Stimulated activated CD4-positive, alpha-beta T cell treated with anti-CD3 and anti-CD28 coated beads, Interleukin-15, amount 100 ng/mL, for 1 hour (primary cell): ENCODE data around the gene ERCC6L.
A peak's percentile ranks its signal among the peaks of the same experiment; 100 is the strongest.
"Not testable (repeated sequence)": the region's sequence is repeated elsewhere in the genome, so short reads cannot be mapped to it uniquely, and the experiment has no call there.

Experiments
- DNase-seq, 2 donors: peaks; one replicate each; pipeline ENCODE4 v3.0.0-alpha.2; 2020; ENCODE audit warnings: low read depth in 1 of 2, low spot score in 1 of 2

Gene ERCC6L

DNA sequence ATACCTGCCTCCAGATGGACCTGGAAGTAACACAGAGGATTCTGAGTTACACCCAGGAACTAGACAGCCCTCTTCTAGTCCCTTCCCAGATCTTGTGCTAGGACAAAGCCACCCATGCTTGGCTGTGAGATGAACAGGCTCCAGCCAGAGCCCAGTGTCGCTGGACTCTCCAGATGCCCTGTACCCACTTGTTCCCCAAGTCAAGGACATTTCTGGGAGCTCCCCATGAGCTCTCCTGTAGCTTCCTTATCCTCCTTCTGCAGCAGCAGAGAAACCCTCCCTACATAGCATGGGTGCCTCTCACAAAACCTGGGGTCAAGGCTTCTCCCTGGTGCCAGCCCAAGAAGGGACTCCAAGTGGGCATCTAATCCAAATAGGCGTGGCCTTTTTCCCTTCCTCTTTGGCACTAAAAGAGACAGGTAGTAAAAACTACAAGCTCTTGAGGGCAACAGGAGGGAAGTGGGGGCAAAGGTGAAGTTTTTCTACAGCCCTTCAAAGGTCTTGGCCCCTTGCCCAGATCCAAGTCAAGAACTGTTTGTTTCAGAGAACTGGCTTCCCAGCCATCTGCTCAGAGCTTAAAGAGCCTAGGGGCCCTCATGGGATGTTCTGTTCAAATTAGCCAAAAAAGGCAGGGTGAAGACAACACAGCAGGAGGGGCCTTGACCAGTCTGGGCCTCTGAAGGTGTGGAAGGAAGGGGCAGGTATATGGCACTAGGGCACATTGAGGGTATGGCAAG lies 8.5 kb upstream of the ERCC6L start:
- no peak for DNase-seq

DNA sequence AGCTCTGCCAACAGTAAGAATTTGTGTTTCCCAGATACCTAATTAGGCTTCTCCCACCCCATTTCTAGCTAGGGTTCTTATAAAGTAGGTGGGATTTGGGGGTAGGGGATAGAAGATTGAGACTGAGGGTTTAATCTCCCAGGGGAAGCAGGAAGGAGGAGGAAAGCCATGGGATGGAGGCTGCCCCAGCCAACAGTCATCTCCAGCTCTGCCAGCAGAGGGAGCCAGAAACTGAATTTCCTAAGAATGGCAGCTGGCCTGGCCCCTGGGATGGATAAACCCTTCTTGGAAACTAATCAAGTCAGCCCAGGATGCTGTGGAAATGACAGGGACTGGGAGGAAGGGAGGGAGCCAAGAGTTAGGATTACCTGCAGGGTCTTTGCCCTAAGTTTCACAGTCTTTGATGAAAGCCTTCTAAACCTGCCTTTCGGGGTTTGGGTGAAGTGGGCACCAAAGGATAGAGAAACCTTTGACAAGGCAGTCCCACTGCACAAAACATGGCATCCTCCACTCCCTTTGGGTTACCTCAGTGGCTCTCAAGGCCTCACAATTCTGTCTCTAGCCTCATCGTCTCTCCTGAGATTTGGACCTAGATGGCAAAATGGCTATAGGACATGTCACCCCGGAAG lies 6.7 kb upstream of the ERCC6L start:
- no peak for DNase-seq

DNA sequence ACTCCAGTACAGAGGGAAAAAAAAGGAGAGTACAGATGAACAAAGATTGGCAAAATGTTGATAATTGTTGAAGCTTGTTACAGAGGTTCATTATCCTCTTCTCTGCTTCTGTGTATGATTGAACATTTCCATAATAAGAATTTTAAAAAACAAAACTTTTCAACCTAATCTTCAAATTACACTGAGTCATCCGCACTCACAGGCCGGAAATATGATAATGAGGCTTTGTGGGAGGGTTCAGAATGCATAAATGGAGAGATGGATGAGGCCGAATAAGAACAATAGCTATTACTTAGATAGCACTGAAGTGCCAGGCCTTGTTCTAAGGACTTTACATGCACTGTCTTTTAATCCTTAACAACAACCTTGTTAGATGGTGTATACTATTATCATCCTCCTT lies 4.6 kb upstream of the ERCC6L start:
- DNase-seq = no peak

DNA sequence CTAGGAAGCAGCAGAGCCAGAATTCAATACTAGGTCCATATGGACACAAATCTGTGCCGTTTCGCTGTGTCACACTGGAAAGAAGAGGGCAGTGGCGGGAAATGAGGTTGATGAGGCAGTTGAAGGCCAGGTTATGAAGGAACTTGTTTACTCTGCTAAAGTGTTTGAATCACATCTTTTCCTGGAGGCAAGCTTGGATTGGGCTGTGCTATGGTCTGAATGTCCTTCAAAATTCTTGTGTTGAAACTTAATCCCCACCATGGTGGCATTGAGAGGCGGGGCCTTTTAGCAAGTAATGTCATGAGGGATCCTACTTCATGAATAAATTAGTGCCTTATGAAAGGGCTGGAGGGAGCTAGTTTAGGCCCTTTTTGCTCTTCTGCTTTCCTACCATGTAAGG lies 2.1 kb upstream of the ERCC6L start:
- no peak for DNase-seq

DNA sequence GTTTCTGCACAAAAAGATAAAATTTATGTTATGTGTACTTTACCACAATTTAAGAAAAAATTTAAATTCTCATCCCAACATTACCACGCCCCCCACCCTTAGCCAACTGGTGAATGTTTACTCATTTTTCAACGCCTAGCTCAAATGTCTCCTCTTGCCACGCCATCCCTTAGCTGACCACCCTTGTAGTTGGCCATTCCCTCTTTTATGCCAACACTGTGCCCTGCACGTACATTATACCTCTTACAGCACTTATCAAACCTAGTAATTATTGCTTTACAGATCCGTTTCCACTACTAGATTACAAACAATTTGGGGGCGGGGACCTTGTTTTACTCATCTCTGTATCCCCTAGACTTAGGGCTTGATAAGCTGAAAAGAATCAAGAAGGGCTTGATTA lies 644 bp downstream of the ERCC6L start:
- no peak for DNase-seq

DNA sequence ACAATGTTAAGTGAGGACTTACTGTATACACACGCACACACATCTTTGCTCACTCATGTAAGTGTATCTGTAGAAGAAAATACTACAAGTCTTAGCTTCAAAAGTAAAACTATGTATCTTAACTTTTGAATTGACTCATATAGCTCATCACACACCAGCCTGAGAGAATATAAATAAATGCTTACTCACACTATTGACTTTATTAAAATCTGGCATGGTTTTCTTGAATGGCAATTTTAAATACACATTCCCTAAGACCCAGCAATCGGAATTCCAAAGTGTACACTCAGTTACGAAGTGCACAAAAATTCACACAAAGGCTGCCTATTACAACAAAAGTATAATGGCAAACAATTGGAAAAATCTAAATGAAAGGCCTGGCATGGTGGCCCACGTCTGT lies 2.0 kb downstream of the ERCC6L start:
- DNase-seq = no peak

DNA sequence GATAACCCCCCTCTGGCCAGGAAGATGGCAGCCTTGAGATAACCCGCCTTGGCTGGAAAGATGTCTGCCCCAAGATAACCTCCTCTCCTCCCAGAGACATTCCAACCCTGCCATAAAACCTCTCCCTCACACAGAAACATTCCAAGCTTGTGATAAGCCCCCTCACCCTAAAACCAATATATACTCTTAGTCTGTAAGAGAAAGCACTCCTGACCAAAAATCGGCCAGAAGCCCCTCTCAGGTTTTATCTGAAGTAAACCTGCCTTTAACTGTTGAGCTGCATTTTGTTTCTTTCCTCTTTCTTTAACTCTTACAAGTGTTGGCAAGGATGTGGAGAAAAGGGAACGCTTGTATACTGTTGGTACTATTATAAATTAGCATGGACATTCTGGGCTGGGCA lies 8.5 kb downstream of the ERCC6L start:
- DNase-seq = no peak

DNA sequence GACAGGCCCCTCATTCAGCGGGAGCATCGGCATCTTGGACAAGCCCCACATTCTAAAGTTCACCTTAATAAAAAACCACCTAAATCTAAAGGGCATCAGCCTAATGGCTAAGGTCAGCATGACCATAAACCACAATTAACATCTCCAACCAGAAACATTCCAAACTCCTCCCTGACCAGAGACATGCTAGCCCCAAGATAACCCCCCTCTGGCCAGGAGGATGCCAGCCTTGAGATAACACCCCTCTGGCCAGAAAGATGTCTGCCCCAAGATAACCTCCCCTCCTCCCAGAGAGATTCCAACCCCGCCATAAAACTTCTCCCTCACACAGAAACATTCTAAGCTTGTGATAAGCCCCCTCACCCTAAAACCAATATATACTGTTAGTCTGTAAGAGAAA lies 18.5 kb downstream of the ERCC6L start:
- DNase-seq = not testable (repeated sequence)

DNA sequence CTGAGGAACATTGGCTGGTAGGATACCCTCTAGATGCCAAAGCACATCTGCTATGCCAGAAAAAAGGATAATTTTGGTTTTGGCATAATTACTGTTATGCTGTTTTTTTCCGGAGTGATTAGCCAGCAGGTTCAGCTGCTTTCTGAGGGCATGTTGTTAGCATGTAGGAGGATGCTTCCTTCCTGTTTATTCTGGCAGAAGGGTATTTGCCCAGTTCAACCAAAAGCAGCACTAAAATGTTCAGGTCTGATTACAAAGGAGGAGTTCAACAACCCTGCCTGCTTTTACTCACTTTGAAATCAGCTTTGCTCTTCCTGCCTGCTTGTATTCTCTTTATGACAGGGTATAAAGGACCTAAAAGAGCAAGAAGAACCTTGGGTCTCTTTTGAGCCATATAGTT lies 21.9 kb downstream of the ERCC6L start:
- no peak for DNase-seq

DNA sequence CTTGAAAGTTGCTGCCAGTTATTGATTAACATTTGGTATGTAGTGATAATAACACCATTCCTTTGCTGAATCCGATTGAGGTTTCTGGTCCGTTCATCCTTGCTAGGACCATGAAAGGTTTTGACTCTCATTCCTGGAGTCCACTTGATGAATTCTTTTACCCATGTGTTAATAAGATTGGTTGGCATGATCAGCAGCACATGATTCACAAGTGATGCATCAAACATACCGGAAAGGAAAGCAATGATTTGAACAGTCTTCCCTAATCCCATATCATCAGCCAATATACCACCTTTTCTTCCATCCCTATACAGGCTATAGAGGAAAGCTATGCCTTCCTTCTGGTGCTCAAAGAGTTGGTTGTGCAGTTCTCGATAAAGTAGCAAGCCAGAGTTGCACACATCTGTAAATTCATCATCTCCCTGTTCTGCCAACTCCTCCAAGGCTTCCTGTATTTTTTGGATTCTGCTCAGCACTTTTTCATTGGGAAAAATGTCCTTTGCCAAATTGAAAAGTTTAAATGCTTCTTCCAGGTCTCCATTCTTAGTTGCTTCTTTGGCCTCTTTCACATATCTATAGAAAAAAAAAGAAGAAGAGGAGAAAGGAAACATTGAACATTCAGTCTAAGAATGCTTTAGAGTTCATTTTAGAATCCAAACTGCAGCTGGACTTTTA lies 30.6 kb downstream of the ERCC6L start:
- no peak for DNase-seq

DNA sequence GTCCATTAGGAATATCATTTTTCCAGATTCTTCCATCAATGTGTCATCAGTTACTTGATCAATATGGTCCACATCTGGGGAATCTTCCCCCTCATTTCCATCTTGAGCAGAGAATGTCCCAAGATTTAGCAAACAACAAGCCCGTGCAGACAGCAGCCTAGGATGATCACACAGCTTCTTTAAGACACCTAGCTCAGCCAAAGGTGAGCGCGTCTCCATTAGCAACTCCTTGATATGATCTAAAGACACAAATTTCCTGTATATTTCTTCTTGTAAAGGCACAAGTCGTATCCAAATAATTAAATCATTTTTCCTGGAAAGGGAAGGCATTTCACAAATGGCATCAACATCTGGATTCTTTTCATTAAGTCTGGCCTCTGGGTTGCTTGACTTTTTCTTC lies 31.5 kb downstream of the ERCC6L start:
- DNase-seq = no peak

DNA sequence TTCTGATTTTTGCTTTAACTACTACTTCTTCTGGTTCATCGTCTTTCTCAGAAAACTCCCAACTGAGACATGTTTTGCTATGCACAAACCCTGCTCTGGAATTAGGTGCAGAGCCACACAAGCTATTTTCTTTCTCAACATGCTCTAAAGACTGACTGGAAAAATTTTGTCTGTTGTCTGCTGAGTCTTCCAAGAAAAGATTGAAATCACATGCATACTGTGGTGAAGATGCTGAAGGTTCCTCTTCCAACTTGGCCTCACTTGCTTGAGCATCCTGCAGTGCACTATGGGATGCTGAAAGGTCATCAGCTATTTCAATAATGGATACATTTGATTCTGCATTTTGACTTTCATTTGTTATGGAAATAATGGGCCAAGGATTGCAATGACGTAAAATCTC lies 33.1 kb downstream of the ERCC6L start:
- DNase-seq = no peak

DNA sequence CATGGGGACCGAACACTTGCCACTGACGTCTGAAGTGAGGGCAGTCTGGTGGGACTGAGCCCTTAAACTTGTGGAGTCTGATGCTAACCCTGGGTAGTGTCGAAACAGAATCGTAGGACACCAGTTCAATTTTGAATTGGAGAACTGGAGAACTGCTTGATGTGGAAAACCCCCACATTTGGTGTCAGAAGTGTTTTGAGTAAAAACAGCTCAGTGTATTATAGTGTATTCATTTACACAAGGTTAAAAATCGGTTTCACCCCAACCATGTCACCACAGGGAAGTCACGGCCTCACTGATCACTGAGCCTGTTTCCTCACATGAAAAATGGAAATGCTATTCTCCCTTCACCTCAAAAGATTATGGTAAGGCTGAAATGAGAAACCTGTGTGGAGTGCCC lies 35.4 kb downstream of the ERCC6L start:
- DNase-seq = no peak

DNA sequence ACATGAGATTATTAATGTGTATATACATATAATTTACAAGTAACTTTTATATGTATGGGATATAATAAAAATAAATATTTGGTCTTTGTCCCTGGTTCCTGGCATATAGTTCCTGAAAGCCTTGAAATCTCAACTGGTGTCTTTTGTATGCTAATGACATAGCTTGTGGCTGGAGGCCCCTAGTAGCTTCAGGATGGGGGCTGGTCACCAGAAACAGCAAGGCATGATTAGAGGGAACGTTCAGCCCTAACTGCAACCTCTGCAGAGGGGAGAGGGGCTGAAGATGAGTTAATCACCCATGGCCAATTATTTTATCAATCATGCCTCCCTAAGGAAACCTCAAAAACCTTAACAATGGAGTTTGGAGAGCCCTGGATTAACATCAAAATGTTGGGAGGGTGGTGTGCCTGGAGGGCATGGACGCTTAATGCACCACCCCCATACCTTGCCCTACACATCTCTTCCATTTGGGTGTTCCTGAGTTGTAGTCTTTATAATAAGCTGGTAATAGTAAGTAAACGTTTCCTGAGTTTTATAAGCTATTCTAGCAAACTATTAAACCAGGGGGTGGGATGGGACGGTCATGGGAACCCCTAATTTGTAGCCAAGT lies 35.9 kb downstream of the ERCC6L start:
- DNase-seq = no peak

DNA sequence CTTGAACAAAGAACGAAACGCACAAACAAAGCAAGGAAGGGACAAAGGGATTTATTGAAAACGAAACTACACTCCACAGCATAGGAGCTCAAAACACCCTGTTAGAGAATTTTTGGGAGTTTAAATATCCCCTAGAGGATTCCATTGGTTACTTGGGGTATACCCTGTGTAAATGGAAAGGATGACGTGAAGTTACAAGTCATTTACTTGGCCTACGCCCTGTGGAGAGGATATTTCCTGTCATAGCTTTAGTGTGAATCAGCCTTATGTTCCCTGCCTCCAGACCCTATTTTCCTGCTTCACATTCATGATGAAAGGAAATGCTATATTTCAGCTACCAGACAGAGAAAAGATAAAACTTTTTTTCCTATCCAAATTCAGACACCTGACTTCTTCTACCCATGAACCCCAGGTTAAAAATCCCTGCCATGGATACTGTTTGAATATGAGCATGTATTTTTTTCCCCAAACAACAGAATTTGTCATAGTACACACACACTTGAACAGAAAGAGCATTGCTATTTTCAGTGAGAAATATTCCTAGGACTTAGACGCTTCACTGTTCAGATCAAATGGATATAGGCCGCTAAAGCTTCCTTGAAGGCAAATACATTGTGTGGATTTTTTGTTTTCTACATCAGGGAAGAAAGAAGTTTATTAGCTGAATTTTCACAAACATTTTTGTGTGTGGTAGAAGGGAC lies 36.8 kb downstream of the ERCC6L start:
- no peak for DNase-seq

DNA sequence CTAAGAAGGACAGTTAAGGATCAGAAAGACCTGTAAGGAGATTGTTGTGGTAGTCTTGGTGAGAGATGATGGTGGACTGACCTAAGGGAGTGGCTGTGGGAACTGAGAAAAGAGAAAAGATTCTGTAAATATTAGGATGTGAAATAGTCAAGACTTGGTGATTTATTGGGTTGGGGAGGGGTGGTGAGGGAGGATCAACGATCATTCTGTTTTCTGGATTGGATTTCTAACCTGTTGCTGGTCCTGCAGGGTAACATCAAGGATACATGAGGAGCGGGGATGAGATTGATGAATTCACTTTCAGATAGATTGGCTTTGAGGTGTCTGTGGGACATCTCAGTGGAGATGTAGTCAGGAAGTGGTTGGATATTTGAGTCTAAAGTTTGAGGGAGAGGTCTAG lies 55.9 kb downstream of the ERCC6L start:
- DNase-seq = no peak

DNA sequence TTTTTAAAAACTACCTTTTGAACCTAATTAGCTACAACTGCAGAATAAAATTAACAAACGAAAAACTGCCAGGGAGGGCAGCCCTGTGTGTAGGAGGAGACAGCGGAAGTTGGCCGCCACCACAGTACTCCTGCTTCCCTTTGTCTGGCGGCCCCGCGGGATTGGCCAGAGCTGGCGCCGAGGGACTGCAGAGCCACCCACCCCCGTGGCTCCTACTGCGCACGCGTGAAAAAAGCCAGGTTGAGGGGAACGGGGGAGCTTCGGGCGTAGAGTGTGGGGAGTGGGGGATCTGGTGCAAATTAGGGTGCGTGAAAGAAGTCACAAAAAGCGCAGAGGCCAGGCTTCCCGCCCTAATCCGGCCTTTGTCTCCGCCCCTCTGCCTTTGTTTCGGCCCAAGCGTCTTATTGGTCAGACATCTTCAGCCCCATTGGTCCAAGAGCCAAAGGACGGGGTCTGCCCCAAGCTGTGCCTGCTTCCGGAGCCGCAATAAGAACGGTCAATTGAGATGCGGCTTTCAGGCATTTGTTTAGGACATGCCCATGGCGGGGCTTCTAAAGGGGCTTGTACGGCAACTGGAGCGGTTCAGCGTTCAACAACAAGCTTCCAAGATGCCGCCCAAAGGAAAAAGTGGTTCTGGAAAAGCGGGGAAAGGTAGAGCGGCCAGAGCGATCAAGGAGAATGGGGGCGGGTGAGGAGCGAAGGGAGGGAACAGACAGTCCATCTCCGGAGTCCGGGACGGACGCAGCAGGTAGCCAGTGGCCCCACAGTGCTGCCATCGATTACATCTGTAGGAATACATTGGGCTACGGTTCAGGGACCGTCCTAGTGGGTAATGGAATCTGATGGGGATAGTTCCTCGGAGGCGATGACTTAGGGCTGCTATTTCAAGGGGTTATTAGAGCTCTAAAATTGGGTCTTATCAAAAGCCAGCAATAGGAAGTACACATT lies 57.4 kb downstream of the ERCC6L start, which contains the start of gene PIN4:
Gene PIN4, plus strand, starts transcription at position 580 of the 948 bp plus-strand sequence. Its CDS starts 29 bp downstream, at position 609.
- DNase-seq = peak; percentile 62 to 68

DNA sequence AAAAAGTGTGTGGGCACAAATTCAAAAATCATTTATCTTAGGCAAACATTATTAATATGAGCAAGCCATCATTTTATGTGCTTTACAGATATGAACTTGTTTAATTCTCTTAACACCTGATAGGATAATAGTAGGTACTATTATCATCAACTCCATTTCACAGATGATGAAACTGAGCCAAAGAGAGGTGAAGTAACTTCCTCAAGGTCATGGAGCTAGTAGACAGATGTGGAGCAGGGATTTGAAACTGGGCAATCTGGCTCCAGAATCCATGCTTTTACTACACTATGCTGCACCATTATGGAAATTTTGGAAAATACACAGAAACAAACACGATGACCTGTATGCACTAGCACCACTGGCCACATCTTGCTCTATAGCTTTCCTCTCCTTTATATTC lies 58.3 kb downstream of the ERCC6L start:
- no peak for DNase-seq

DNA sequence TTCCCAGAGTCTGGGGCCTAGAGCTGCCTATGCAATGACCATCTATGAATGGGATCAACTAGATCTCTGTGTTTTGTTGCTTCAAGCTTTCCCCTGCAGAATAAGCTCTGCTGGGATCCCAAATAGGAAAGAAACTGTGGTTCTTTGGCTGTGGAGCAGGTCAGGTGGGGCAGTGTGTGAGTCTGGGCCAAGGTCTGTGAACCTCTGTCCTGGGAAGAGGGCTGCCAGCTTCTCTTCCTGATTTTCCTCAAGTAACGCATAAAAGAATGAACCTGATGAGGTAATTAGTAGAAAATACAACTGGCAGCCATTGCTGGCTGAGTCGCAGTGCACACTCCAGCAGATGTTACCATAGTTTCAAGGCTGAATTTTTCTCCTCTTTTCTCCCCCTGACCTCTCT lies 61.8 kb downstream of the ERCC6L start:
- no peak for DNase-seq

DNA sequence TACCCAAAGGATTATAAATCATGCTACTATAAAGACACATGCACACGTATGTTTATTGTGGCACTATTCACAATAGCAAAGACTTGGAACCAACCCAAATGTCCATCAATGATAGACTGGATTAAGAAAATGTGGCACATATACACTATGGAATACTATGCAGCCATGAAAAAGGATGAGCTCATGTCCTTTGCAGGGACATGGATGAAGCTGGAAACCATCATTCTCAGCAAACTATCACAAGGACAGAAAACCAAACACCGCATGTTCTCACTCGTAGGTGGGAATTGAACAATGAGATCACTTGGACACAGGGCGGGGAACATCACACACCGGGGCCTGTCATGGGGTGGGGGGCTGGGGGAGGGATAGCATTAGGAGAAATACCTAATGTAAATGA lies 62.5 kb downstream of the ERCC6L start:
- DNase-seq = not testable (repeated sequence)
